ENCODE measurements around the gene UGT2B15. TPM values are rescaled to one million over a fixed set of nuclear protein-coding genes. Genes with fewer than 3 reads are reported as not detected.
"Not testable (repeated sequence)": the region's sequence is repeated elsewhere in the genome, so short reads cannot be mapped to it uniquely, and the experiment has no call there.

UGT2B15 gene
- total and polyA plus RNA-seq, 8 donors, result 8.9 to 51.0 (median 21.1) TPM; not detected in 2

GRCh38 chr4:68714400-68714799 is 43.9 kb upstream of the UGT2B15 start:
- H3K4me3 ChIP-seq, result no peak overlapping the region
- no peaks in the 10 kb centered on the region for H3K27me3 ChIP-seq
- WGBS, 5 donors, result 69 to 98% (median 92%) methylated on average over 2 of the region's 2 CpGs
- H3K9me3 ChIP-seq, result no peaks in the 10 kb centered on the region
- no peaks in the 10 kb centered on the region for H3K36me3 ChIP-seq
- H3K27ac ChIP-seq, result no peak overlapping the region
- TF ChIP-seq POLR2AphosphoS5 (IDR thresholded peaks at IDR 0.05) (no peak), POLR2A (IDR thresholded peaks at IDR 0.05) (no peak), CTCF (IDR thresholded peaks at IDR 0.05) (no peak), EP300 (IDR thresholded peaks at IDR 0.05) (no peak)
- no peak for DNase-seq
- intact Hi-C loops (cut with DNase I; ENCODE audit: low total_unique reads), result no loop called here
- no peaks in the 10 kb centered on the region for H3K4me1 ChIP-seq

GRCh38 chr4:68712207-68712606 is 41.8 kb upstream of the UGT2B15 start:
- no peak for TF ChIP-seq POLR2AphosphoS5 (IDR thresholded peaks at IDR 0.05)
- TF ChIP-seq EP300 (IDR thresholded peaks at IDR 0.05), result no peak
- TF ChIP-seq POLR2A (IDR thresholded peaks at IDR 0.05), result no peak
- TF ChIP-seq CTCF (IDR thresholded peaks at IDR 0.05), result no peak
- Histone ChIP-seq H3K27me3 (no peaks in the 10 kb centered on the region), H3K27ac (no peak overlapping the region), H3K4me3 (no peak overlapping the region), H3K4me1 (no peaks in the 10 kb centered on the region), H3K9me3 (no peaks in the 10 kb centered on the region), H3K36me3 (no peaks in the 10 kb centered on the region)
- no peak for DNase-seq
- 79 to 85% (median 85%) methylated on average over 3 of the region's 3 CpGs for WGBS, 5 donors
- intact Hi-C loops (cut with DNase I; ENCODE audit: low total_unique reads), result no loop called here

- Histone ChIP-seq H3K27ac (no peak overlapping the region), H3K4me3 (no peak overlapping the region), H3K36me3 (no peaks in the 10 kb centered on the region), H3K27me3 (no peaks in the 10 kb centered on the region), H3K4me1 (no peaks in the 10 kb centered on the region), H3K9me3 (peaks cover 0 to under 1% (median 0%) of the 10 kb centered on the region in 4 donors)
- no peak for DNase-seq
- TF ChIP-seq POLR2AphosphoS5 (IDR thresholded peaks at IDR 0.05), result no peak
- intact Hi-C loops (cut with DNase I; ENCODE audit: low total_unique reads), result no loop called here
These were observed 38.1 kb upstream of the UGT2B15 start for GRCh38 chr4:68708566-68708965.

- intact Hi-C loops (cut with DNase I; ENCODE audit: low total_unique reads); DNase-seq; H3K4me3 ChIP-seq; H3K27ac ChIP-seq; H3K27me3 ChIP-seq; H3K4me1 ChIP-seq; H3K9me3 ChIP-seq; H3K36me3 ChIP-seq: not testable (repeated sequence)
- 82 to 95% (median 91%) methylated on average over 2 of the region's 2 CpGs for WGBS, 5 donors
These were observed 32.7 kb upstream of the UGT2B15 start for GRCh38 chr4:68703168-68703567.

GRCh38 chr4:68700152-68700551 is 29.7 kb upstream of the UGT2B15 start:
- WGBS, 5 donors, result 74 to 84% (median 80%) methylated on average over 3 of the region's 3 CpGs
- Histone ChIP-seq H3K36me3 (no peaks in the 10 kb centered on the region), H3K9me3 (peaks cover 0 to 7% (median 0%) of the 10 kb centered on the region in 4 donors), H3K27ac (no peak overlapping the region), H3K4me1 (no peaks in the 10 kb centered on the region), H3K4me3 (no peak overlapping the region), H3K27me3 (no peaks in the 10 kb centered on the region)
- no peak for TF ChIP-seq POLR2A (IDR thresholded peaks at IDR 0.05)
- DNase-seq, result no peak
- intact Hi-C loops (cut with DNase I; ENCODE audit: low total_unique reads), result no loop called here

- intact Hi-C loops (cut with DNase I; ENCODE audit: low total_unique reads), result no loop called here
- Histone ChIP-seq H3K4me1 (no peaks in the 10 kb centered on the region), H3K27me3 (no peaks in the 10 kb centered on the region), H3K9me3 (peaks cover 0 to 21% (median 5%) of the 10 kb centered on the region in 4 donors), H3K27ac (no peak overlapping the region), H3K4me3 (no peak overlapping the region), H3K36me3 (no peaks in the 10 kb centered on the region)
- TF ChIP-seq POLR2A (IDR thresholded peaks at IDR 0.05), result no peak
- no peak for TF ChIP-seq EP300 (IDR thresholded peaks at IDR 0.05)
- no peak for TF ChIP-seq CTCF (IDR thresholded peaks at IDR 0.05)
- no peak for TF ChIP-seq POLR2AphosphoS5 (IDR thresholded peaks at IDR 0.05)
- WGBS, 5 donors, result 78 to 85% (median 81%) methylated on average over 9 of the region's 9 CpGs
- DNase-seq, result no peak
These were observed 23.0 kb upstream of the UGT2B15 start for GRCh38 chr4:68693325-68694075.
